Measurements from ENCODE around the gene RANBP1. TPM values are rescaled to one million over a fixed set of nuclear protein-coding genes. Genes with fewer than 3 reads are reported as not detected.

Gene RANBP1
- total RNA-seq, 1 experiment from 2014 or later: 509 TPM

- ChIA-PET CTCF (no interaction called here), POLR2A (ENCODE audit: low non-redundant PET) (no interaction called here)
- H3K9me3 ChIP-seq (ENCODE audit: low read depth, low read length, poor library complexity, severe bottlenecking): no peaks in the 10 kb centered on the region
- intact Hi-C loops (cut with micrococcal nuclease; ENCODE audit: unreplicated experiment): no loop called here
- no peak for DNase-seq (ENCODE audit: low spot score)
- no peak overlapping the region for H3K4me3 ChIP-seq (ENCODE audit: low read depth, low read length, poor library complexity, severe bottlenecking)
- no peaks in the 10 kb centered on the region for H3K27me3 ChIP-seq (replicated peaks; ENCODE audit: insufficient read depth, low read depth, low read length, poor library complexity)
- no peaks in the 10 kb centered on the region for H3K4me1 ChIP-seq (ENCODE audit: insufficient read depth, low read length, poor library complexity, severe bottlenecking)
- no peaks in the 10 kb centered on the region for H3K36me3 ChIP-seq (ENCODE audit: insufficient read depth, low read length, poor library complexity, severe bottlenecking)
- TF ChIP-seq EZH2 (IDR thresholded peaks at IDR 0.05; ENCODE audit: borderline replicate concordance, low read depth, low read length, poor library complexity, severe bottlenecking): no peak
- no peak for TF ChIP-seq CTCF (conservative IDR thresholded peaks at IDR 0.05; ENCODE audit: low read depth, low read length)
- BruUV-seq (replicated peaks): no TSS peak
- no peak overlapping the region for H3K27ac ChIP-seq (ENCODE audit: low read depth, low read length, poor library complexity, severe bottlenecking)
Measured at GRCh38 chr22:20167643-20168322, 51.9 kb downstream of the RANBP1 start.

- no peak overlapping the region for H3K27ac ChIP-seq (ENCODE audit: low read depth, low read length, poor library complexity, severe bottlenecking)
- intact Hi-C loops (cut with micrococcal nuclease; ENCODE audit: unreplicated experiment): no loop called here
- no TSS peak for BruUV-seq (replicated peaks)
- CTCF ChIA-PET: no interaction called here
- no peaks in the 10 kb centered on the region for H3K4me1 ChIP-seq (ENCODE audit: insufficient read depth, low read length, poor library complexity, severe bottlenecking)
- POLR2A ChIA-PET (ENCODE audit: low non-redundant PET): no interaction called here
- no peaks in the 10 kb centered on the region for H3K36me3 ChIP-seq (ENCODE audit: insufficient read depth, low read length, poor library complexity, severe bottlenecking)
- peak; percentile 18 for DNase-seq (ENCODE audit: low spot score)
- H3K9me3 ChIP-seq (ENCODE audit: low read depth, low read length, poor library complexity, severe bottlenecking): no peaks in the 10 kb centered on the region
- H3K4me3 ChIP-seq (ENCODE audit: low read depth, low read length, poor library complexity, severe bottlenecking): no peak overlapping the region
- TF ChIP-seq CTCF (conservative IDR thresholded peaks at IDR 0.05; ENCODE audit: low read depth, low read length) (no peak), EZH2 (IDR thresholded peaks at IDR 0.05; ENCODE audit: borderline replicate concordance, low read depth, low read length, poor library complexity, severe bottlenecking) (no peak)
- no peaks in the 10 kb centered on the region for H3K27me3 ChIP-seq (replicated peaks; ENCODE audit: insufficient read depth, low read depth, low read length, poor library complexity)
Measured at GRCh38 chr22:20169253-20169822, 53.4 kb downstream of the RANBP1 start.

GRCh38 chr22:20170170-20170569 lies 54.3 kb downstream of the RANBP1 start:
- H3K27me3 ChIP-seq (replicated peaks; ENCODE audit: insufficient read depth, low read depth, low read length, poor library complexity): no peaks in the 10 kb centered on the region
- no peak overlapping the region for H3K4me3 ChIP-seq (ENCODE audit: low read depth, low read length, poor library complexity, severe bottlenecking)
- H3K9me3 ChIP-seq (ENCODE audit: low read depth, low read length, poor library complexity, severe bottlenecking): no peaks in the 10 kb centered on the region
- CTCF ChIA-PET: no interaction called here
- no peaks in the 10 kb centered on the region for H3K36me3 ChIP-seq (ENCODE audit: insufficient read depth, low read length, poor library complexity, severe bottlenecking)
- no TSS peak for BruUV-seq (replicated peaks)
- no peak overlapping the region for H3K27ac ChIP-seq (ENCODE audit: low read depth, low read length, poor library complexity, severe bottlenecking)
- TF ChIP-seq CTCF (conservative IDR thresholded peaks at IDR 0.05; ENCODE audit: low read depth, low read length) (no peak), EZH2 (IDR thresholded peaks at IDR 0.05; ENCODE audit: borderline replicate concordance, low read depth, low read length, poor library complexity, severe bottlenecking) (no peak)
- POLR2A ChIA-PET (ENCODE audit: low non-redundant PET): no interaction called here
- intact Hi-C loops (cut with micrococcal nuclease; ENCODE audit: unreplicated experiment): no loop called here
- no peaks in the 10 kb centered on the region for H3K4me1 ChIP-seq (ENCODE audit: insufficient read depth, low read length, poor library complexity, severe bottlenecking)
- no peak for DNase-seq (ENCODE audit: low spot score)

Data from A673 (cell line).